Measurements from ENCODE around the gene SENP5.
"Not testable (repeated sequence)": the region's sequence is repeated elsewhere in the genome, so short reads cannot be mapped to it uniquely, and the experiment has no call there.

The SENP5 gene, protein sequence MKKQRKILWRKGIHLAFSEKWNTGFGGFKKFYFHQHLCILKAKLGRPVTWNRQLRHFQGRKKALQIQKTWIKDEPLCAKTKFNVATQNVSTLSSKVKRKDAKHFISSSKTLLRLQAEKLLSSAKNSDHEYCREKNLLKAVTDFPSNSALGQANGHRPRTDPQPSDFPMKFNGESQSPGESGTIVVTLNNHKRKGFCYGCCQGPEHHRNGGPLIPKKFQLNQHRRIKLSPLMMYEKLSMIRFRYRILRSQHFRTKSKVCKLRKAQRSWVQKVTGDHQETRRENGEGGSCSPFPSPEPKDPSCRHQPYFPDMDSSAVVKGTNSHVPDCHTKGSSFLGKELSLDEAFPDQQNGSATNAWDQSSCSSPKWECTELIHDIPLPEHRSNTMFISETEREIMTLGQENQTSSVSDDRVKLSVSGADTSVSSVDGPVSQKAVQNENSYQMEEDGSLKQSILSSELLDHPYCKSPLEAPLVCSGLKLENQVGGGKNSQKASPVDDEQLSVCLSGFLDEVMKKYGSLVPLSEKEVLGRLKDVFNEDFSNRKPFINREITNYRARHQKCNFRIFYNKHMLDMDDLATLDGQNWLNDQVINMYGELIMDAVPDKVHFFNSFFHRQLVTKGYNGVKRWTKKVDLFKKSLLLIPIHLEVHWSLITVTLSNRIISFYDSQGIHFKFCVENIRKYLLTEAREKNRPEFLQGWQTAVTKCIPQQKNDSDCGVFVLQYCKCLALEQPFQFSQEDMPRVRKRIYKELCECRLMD

GRCh38 chr3:196867507-196868296, at the start of gene SENP5:
TSS of gene SENP5 (plus strand) at chr3:196867920. CDS start at chr3:196885182, 17,262 bp downstream.
- DNase-seq (peak; percentile 93), ATAC-seq (peak; percentile 98)

DNA sequence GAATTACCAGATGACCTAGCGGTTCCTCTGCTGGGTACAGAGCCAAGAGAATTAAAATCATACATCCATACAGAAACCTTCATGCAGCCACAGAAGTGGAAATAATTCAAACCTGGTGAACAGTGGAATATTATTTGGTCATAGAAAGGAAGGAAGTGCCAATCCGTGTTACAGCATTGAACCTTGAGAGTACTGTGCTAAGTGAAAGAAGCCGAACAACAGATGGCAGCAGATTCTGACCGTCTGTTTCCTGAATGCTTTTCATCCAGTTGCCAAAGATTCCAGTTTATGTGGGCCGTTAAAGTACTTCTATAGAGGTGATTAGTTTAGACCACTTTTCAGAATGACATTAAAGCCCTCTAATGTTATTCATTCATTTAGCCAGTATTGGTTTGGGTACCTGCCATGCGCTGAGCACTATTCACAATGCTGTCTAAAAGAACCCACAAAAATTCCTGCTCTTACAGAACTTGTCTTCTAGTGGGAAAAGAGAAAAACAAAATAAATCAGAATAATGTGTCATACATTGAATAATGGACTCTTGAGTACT, 45.8 kb upstream of the SENP5 start:
- DNase-seq (no peak), ATAC-seq (no peak)

DNA sequence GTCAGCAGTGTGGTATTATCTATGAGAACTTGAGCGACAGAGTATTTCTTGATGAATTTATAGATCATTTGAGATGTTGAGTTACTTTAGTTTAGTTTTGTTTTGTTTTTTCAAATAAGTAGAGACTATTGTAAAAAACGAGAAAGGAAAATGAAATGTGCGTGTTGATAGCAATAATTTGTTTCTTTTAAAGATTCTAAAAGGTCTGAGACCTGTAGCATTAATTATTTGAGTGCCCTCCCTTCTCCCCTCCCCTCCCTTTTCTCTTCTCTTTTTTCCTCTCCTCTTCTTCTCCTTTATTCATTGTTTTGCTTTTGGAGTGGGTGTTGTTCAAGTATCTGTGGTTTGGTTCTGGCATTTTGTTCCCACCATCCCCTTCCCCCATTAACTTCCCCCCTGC, 38.1 kb upstream of the SENP5 start:
- DNase-seq: not testable (repeated sequence)

DNA sequence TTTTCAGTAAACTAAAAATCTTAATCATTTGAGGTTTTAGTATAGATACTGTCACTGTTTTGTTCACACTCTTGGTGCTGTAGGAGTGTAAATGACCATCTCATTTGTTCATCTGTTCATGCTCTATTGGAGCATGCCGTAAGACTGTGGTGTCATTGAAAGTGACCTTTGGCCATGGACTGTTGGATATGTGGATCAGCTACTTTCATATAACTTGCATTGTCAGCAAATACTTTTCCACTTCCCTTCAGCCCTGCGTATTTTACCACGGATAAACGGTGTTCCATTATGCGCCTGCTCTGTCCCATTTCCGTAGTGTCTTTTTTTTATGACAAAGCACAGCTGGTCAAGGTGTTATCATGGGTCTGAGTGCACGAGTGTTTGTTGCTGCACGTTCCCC, 32.6 kb upstream of the SENP5 start:
- DNase-seq (no peak), ATAC-seq (no peak)

More for the DNA sequence above, 38.1 kb upstream of the SENP5 start:
- ATAC-seq: not testable (repeated sequence)

- ATAC-seq, DNase-seq: not testable (repeated sequence)
Observed at GRCh38 chr3:196836626-196837025, 31.1 kb upstream of the SENP5 start.

GRCh38 chr3:196837819-196838420, 29.8 kb upstream of the SENP5 start:
- ATAC-seq (peak; percentile 84), DNase-seq (peak; percentile 79)

GRCh38 chr3:196839351-196839750, 28.4 kb upstream of the SENP5 start:
- ATAC-seq, DNase-seq: not testable (repeated sequence)

- DNase-seq (no peak), ATAC-seq (no peak)
Observed at GRCh38 chr3:196842567-196843434, 24.9 kb upstream of the SENP5 start.

GRCh38 chr3:196843435-196844110, 24.1 kb upstream of the SENP5 start:
- DNase-seq (no peak), ATAC-seq (no peak)

DNA sequence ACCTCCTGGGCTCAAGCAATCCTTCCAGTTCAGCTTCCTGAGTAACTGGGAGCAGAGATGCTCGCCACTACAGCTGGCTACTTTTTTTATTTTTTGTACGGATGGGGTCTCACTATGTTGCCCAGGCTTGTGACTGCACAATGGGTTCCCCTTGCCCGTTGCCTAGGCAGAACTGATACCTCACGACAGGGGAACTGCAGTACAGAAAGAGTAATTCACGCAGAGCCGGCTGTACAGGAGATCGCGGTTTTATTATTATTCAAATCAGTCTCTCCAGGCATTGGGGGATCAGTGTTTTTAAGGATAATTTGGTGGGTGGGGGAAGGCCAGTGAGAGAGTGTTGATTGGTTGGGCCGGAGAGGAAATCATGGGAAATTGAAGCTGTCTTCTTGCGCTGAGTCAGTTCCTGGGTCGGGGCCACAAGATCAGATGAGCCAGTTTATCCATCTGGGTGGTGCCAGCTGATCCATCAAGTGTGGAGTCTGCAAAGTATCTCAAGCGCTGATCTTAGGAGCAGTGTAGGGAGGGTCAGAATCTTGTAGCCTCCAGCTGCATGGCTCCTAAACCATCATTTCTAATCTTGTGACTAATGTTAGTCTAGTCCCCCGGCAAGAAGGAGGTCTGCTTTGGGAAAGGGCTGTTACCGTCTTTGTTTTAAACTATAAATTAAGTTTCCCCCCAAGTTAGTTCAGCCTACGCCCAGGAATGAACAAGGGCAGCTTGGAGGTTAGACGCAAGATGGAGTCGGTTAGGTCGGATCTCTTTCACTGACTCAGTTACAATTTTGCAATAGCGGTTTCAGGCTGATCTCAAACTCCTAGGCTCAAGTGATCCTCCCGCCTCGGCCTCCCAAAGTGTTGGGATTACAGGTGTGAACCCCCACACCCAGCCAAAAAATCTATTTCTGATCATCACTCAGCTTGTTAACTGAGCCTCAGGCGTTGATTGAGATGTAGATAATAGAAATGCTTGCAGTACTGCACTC, 23.2 kb upstream of the SENP5 start:
- DNase-seq, ATAC-seq: not testable (repeated sequence)

DNA sequence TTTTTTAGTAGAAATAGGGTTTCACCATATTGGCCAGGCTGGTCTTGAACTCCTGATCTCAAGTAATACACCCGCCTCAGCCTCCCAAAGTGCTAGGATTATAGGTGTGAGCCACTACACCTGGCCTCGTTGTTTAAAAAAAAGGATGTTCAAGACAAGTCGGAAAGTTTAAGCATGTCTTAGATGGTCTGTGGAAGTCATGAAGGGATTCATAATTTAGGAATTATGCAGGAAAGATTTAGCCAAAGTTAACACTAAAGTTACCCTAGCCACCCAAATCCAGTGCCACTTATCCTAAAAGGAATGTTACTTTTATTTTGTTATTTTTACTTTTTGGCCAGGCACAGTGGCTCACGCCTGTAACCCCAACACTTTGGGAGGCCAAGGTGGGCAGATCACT, 19.3 kb upstream of the SENP5 start:
- ATAC-seq, DNase-seq: not testable (repeated sequence)

GRCh38 chr3:196849180-196849741, 18.5 kb upstream of the SENP5 start:
- ATAC-seq (no peak), DNase-seq (no peak)

- ATAC-seq, DNase-seq: not testable (repeated sequence)
Observed at GRCh38 chr3:196863000-196863399, 4.7 kb upstream of the SENP5 start.

GRCh38 chr3:196867155-196867506, 589 bp upstream of the SENP5 start:
- ATAC-seq: no peak

GRCh38 chr3:196868297-196868661, 559 bp downstream of the SENP5 start:
- ATAC-seq (peak; percentile 4), DNase-seq (peak; percentile 35)

More at GRCh38 chr3:196867155-196867506, 589 bp upstream of the SENP5 start:
- DNase-seq: no peak

DNA sequence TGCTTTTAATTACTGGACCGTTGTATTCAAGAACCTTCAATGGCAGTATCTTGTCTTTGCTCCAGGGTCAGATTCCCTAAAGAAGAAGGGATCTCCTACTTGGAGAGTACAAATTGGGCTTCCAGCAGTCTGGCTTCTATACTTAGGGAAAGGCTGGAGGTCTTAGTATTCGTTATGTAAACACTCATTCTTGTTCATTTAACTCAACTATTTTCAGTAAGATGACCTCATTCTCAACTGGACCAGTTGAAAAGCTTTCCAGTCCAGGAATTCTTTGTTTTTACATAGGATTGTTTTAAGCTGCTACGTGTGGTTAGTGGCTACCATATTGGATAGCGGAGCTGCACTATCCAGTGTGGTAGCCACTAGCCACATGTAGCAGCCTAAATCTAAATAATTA, 4.6 kb downstream of the SENP5 start:
- ATAC-seq (no peak), DNase-seq (no peak)

DNA sequence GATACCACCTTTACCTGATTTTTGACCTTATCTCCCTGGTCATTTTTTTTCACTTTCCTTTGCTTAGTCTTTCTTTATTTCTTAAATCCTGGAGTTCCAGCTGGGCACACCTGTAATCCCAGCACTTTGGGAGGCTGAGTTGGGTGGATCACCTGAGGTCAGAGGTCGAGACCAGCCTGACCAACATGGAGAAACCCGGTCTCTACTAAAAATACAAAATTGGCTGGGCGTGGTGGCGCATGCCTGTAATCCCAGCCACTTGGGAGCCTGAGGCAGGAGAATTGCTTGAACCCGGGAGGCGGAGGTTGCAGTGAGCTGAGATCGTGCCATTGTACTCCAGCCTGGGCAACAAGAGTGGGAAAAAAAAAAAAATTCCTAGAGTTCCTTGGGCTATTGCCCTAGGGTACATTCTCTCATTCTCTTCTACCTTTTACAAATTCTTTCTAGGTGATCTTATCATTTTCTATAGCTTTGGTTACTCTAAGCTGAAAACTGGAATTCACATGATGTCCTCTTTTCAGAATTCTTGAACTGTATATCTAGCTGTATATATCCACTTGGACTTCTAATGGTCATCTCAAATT, 6.9 kb downstream of the SENP5 start:
- ATAC-seq, DNase-seq: not testable (repeated sequence)

GRCh38 chr3:196875258-196875657, 7.5 kb downstream of the SENP5 start:
- ATAC-seq (no peak), DNase-seq (no peak)

All from stimulated activated naive CD8-positive, alpha-beta T cell treated with anti-CD3 and anti-CD28 coated beads, Interleukin-15, Interleukin-2, amounts not matched to agents 100 U/mL and 50 U/mL, for 24 hours (primary cell).